ENCODE data around the gene SLC22A5.

SLC22A5 gene

DNA sequence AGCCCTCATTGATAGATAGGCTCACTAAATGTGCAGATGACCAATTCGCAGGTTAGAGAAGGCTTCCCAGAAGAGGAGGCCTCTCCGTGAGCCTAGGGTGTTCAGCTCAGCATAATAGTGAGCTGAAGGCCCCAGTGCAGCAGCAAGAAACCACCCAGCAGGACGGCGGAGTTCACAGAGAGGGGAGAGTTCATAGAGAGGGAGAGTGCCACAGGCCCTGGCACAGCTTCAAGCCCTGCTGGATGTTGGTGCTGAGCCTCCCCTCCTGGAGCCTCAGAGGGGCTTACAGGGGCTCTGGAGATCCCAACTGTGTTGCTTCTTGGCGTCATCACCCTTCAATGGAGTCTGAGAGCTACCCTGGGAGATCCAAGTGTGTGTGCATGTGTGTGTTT, 2.1 kb downstream of the SLC22A5 start:
- no peak for TF ChIP-seq POLR2AphosphoS5 (IDR thresholded peaks at IDR 0.05; ENCODE audit: low read depth, low read length)
- no peak for TF ChIP-seq FOXP2 (optimal IDR thresholded peaks at IDR 0.05; ENCODE audit: borderline replicate concordance, extremely low read depth, extremely low read length, insufficient read depth)
- TF ChIP-seq, protein P1, sequence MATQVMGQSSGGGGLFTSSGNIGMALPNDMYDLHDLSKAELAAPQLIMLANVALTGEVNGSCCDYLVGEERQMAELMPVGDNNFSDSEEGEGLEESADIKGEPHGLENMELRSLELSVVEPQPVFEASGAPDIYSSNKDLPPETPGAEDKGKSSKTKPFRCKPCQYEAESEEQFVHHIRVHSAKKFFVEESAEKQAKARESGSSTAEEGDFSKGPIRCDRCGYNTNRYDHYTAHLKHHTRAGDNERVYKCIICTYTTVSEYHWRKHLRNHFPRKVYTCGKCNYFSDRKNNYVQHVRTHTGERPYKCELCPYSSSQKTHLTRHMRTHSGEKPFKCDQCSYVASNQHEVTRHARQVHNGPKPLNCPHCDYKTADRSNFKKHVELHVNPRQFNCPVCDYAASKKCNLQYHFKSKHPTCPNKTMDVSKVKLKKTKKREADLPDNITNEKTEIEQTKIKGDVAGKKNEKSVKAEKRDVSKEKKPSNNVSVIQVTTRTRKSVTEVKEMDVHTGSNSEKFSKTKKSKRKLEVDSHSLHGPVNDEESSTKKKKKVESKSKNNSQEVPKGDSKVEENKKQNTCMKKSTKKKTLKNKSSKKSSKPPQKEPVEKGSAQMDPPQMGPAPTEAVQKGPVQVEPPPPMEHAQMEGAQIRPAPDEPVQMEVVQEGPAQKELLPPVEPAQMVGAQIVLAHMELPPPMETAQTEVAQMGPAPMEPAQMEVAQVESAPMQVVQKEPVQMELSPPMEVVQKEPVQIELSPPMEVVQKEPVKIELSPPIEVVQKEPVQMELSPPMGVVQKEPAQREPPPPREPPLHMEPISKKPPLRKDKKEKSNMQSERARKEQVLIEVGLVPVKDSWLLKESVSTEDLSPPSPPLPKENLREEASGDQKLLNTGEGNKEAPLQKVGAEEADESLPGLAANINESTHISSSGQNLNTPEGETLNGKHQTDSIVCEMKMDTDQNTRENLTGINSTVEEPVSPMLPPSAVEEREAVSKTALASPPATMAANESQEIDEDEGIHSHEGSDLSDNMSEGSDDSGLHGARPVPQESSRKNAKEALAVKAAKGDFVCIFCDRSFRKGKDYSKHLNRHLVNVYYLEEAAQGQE (IDR thresholded peaks at IDR 0.05; ENCODE audit: insufficient read depth in 1 of 2, low read depth in 2 of 2, low read length in 2 of 2), result no peak
- TF ChIP-seq TAF1 (IDR thresholded peaks at IDR 0.05; ENCODE audit: borderline replicate concordance, insufficient read depth, low read length), result no peak
- no peak for TF ChIP-seq SIN3A (IDR thresholded peaks at IDR 0.05; ENCODE audit: borderline replicate concordance, insufficient read depth, low read length)

DNA sequence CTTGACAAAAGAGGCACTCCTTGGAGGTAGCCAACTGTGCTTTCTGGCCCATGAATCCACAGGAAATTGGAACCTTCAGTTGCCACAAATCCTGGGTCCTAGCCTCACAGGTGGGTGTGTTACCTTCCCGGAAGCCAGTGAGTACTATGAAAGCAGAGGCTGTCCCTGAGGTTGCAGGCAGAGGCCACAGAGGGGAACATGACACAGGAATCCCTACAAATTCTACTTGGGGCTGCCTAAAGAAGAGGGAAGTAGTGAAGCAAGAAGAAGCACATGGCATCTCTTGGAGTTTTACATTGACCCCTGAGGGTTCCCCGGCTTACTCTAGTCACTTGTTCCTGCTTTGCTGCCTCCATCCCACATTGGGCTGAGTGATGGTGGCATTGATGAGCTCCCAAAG, 2.6 kb downstream of the SLC22A5 start:
- no peak for TF ChIP-seq FOXP2 (optimal IDR thresholded peaks at IDR 0.05; ENCODE audit: borderline replicate concordance, extremely low read depth, extremely low read length, insufficient read depth)
- TF ChIP-seq POLR2AphosphoS5 (IDR thresholded peaks at IDR 0.05; ENCODE audit: low read depth, low read length), result no peak
- no peak for TF ChIP-seq SIN3A (IDR thresholded peaks at IDR 0.05; ENCODE audit: borderline replicate concordance, insufficient read depth, low read length)
- TF ChIP-seq, protein P1 (IDR thresholded peaks at IDR 0.05; ENCODE audit: insufficient read depth in 1 of 2, low read depth in 2 of 2, low read length in 2 of 2), result no peak
- no peak for TF ChIP-seq TAF1 (IDR thresholded peaks at IDR 0.05; ENCODE audit: borderline replicate concordance, insufficient read depth, low read length)

DNA sequence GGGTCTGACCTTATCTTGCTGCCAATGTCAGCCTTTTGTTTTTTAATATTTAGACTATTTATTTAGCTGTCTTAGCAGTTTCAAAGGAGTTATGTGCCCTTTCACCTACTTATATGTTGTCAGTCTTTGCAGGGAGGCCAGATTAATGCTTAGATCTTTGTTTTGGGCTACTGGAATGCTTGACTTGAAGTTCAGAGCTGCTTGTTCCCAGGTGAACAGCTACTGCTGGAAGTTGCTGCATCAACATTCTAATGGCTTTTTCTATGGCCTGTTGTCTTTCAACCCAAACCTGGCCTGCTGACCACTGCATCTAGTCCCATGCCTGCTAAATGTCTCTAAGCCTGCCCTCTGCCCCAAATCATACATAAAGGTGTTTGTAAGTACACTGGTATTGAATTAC, 3.0 kb downstream of the SLC22A5 start:
- TF ChIP-seq, protein P1 (IDR thresholded peaks at IDR 0.05; ENCODE audit: insufficient read depth in 1 of 2, low read depth in 2 of 2, low read length in 2 of 2), result no peak
- TF ChIP-seq TAF1 (IDR thresholded peaks at IDR 0.05; ENCODE audit: borderline replicate concordance, insufficient read depth, low read length) (no peak), POLR2AphosphoS5 (IDR thresholded peaks at IDR 0.05; ENCODE audit: low read depth, low read length) (no peak), FOXP2 (optimal IDR thresholded peaks at IDR 0.05; ENCODE audit: borderline replicate concordance, extremely low read depth, extremely low read length, insufficient read depth) (no peak), SIN3A (IDR thresholded peaks at IDR 0.05; ENCODE audit: borderline replicate concordance, insufficient read depth, low read length) (no peak)

DNA sequence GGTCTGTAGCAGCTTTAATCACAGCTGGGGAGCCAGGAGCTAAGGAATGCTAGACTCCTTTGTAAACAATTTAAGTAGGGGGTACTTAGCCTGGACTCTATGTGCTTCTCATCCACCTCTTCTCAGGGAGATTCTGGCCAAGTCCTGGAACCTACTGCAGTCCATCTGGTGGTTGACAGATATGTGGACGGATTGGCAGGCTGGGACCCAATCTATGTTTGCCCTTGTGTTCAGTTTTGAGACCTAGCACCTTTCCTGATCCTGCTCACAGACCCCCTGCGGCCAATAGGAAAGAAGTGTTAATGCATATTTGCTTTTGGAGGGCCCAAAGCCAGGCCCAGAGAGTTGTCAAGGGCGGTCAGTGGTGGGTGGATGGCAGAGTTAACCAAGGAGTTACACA, 6.4 kb downstream of the SLC22A5 start:
- TF ChIP-seq POLR2AphosphoS5 (IDR thresholded peaks at IDR 0.05; ENCODE audit: low read depth, low read length) (no peak), FOXP2 (optimal IDR thresholded peaks at IDR 0.05; ENCODE audit: borderline replicate concordance, extremely low read depth, extremely low read length, insufficient read depth) (no peak), TAF1 (IDR thresholded peaks at IDR 0.05; ENCODE audit: borderline replicate concordance, insufficient read depth, low read length) (no peak), SIN3A (IDR thresholded peaks at IDR 0.05; ENCODE audit: borderline replicate concordance, insufficient read depth, low read length) (no peak)
- TF ChIP-seq, protein P1 (IDR thresholded peaks at IDR 0.05; ENCODE audit: insufficient read depth in 1 of 2, low read depth in 2 of 2, low read length in 2 of 2), result no peak
